Measurements from ENCODE around the gene FAM217A. TPM values are rescaled to one million over a fixed set of nuclear protein-coding genes. Genes with fewer than 3 reads are reported as not detected.

FAM217A gene
- total and polyA plus RNA-seq, 2 of the 8 experiments (the other 6 are each of a cell fraction or from before 2014, with no cell fraction given) = 0.03 TPM; not detected in 1

DNA sequence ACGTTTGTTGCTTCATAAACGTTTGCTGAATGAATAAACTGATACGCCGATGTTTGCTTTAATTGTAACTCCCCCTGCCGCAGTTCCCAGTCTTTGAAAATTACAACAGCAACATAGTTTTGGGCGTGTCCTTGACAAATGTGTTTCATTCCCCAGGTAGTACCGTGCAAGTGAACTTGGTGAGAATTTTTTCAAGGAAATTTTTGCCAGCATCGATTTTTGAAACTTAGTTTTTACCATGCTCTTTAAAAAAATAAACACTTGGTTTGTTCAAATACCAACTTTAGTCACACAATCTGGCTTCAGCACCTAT lies 60.1 kb downstream of the FAM217A start (continued):
- TF ChIP-seq RNF2 (IDR thresholded peaks at IDR 0.05; ENCODE audit: borderline replicate concordance, low read depth, low read length, missing control alignments, poor library complexity, severe bottlenecking) = no peak
- TF ChIP-seq E2F6 (IDR thresholded peaks at IDR 0.05) = no peak
- TF ChIP-seq POU5F1 (IDR thresholded peaks at IDR 0.05; ENCODE audit: low read depth, low read length) = no peak
- no peak for TF ChIP-seq SP2 (IDR thresholded peaks at IDR 0.05; ENCODE audit: low read length)
- TF ChIP-seq TAF7 (optimal IDR thresholded peaks at IDR 0.05; ENCODE audit: borderline replicate concordance, low read depth, low read length) = no peak
- TF ChIP-seq POLR2A (IDR thresholded peaks at IDR 0.05; ENCODE audit: control extremely low read depth in 1 of 2, low read depth in 2 of 2, low read length in 2 of 2) = no peak

Other genes with a start within 250 kb of the FAM217A start
- gene FAM50B, start 229.8 kb downstream of the FAM217A start, total RNA-seq (2021; fragmentation: NEBNext Ultra II Directional; extraction: Animal tissue kit (Norgen Biotek cat#: 25700)) = 3.1 and 3.8 TPM in 2 replicates
- 3.2 and 3.6 TPM in 2 replicates for gene FAM50B, start 229.8 kb downstream of the FAM217A start, polyA plus RNA-seq (2011; rRNA removed)
- 69.7 and 70.8 TPM in 2 replicates for gene ECI2, start 56.4 kb upstream of the FAM217A start, total RNA-seq (2021; fragmentation: NEBNext Ultra II Directional; extraction: Animal tissue kit (Norgen Biotek cat#: 25700))
- 23.2 and 40.4 TPM in 2 replicates for gene ECI2, start 56.4 kb upstream of the FAM217A start, polyA plus RNA-seq (2011; rRNA removed)

Data from H1 (cell line).